ENCODE measurements around the gene CCT7.

- no peak for TF ChIP-seq MAX (IDR thresholded peaks at IDR 0.05)
- no peak for TF ChIP-seq CTCF (IDR thresholded peaks at IDR 0.05)
- no peak for TF ChIP-seq HDAC2 (IDR thresholded peaks at IDR 0.05)
- TF ChIP-seq POLR2A (IDR thresholded peaks at IDR 0.05; ENCODE audit: low read length) = no peak
- TF ChIP-seq JUN (IDR thresholded peaks at IDR 0.05) = no peak
- no peak for TF ChIP-seq KDM5A (IDR thresholded peaks at IDR 0.05)
- no peak for TF ChIP-seq ELK1 (IDR thresholded peaks at IDR 0.05; ENCODE audit: low read depth, low read length)
- no peak for TF ChIP-seq HOXB13 (CRISPR knock-in tag; IDR thresholded peaks at IDR 0.05; ENCODE audit: low read depth)
- no peak for TF ChIP-seq EHMT2 (IDR thresholded peaks at IDR 0.05; ENCODE audit: low read depth)
- TF ChIP-seq NR3C1 (IDR thresholded peaks at IDR 0.05) = no peak
- TF ChIP-seq ZFP36 (IDR thresholded peaks at IDR 0.05; ENCODE audit: borderline replicate concordance, partially characterized antibody) = no peak
- no peak for TF ChIP-seq PBX3 (IDR thresholded peaks at IDR 0.05)
- TF ChIP-seq ZNF302 (CRISPR knock-in tag; IDR thresholded peaks at IDR 0.05) = no peak
- TF ChIP-seq CHD2 (IDR thresholded peaks at IDR 0.05; ENCODE audit: low read length, partially characterized antibody) = no peak
Measured at GRCh38 chr2:73217160-73217559, 16.9 kb upstream of the CCT7 start.
